Cardiac muscle cell (in vitro differentiated cells and primary cell): ENCODE results near the gene LEF1. TPM values are rescaled to one million over a fixed set of nuclear protein-coding genes. Genes with fewer than 3 reads are reported as not detected.

Experiments
- DNase-seq, 2 donors: peaks; one replicate each; pipeline versions ENCODE4 v3.0.0 to v3.0.0-alpha.2; 2010 to 2017; ENCODE audit warnings: low read depth in 1 of 2, low spot score in 1 of 2
- H3K27ac ChIP-seq: fragments of 200-600 bp; sonication (generic); 2 replicates; pipeline ENCODE4 v1.5.1; 2016
- H3K27me3 ChIP-seq: fragments of 200-600 bp; sonication (generic); 2 replicates; pipeline ENCODE4 v1.6.0; 2016; ENCODE audit warnings: control low read depth
- H3K36me3 ChIP-seq: fragments of 200-600 bp; sonication (generic); 2 replicates; pipeline ENCODE4 v1.5.1; 2016; ENCODE audit warnings: control low read depth
- H3K4me1 ChIP-seq: fragments of 200-600 bp; sonication (generic); 2 replicates; pipeline ENCODE4 v1.8.1; 2017; ENCODE audit warnings: low read depth, mild to moderate bottlenecking, mixed run types
- H3K4me3 ChIP-seq: fragments of 200-600 bp; sonication (generic); 2 replicates; pipeline ENCODE4 v1.5.1; 2016; ENCODE audit warnings: mild to moderate bottlenecking
- H3K9me3 ChIP-seq: fragments of 200-600 bp; sonication (generic); 2 replicates; pipeline ENCODE4 v1.5.1; 2017; ENCODE audit warnings: low read depth, mild to moderate bottlenecking, control low read depth
- polyA plus RNA-seq: library from polyadenylated mRNA; unstranded; fragments of >200 nt; fragmentation: Nextera tagmentation; extraction: Ambion mirVana; gene quantifications from 2 replicates; pipeline ENCODE4 v1.2.1, GENCODE V29; 2016
- total RNA-seq: library from RNA; depleted of rRNA; stranded (reverse); fragments of >200 nt; gene quantifications from 2 replicates; pipeline ENCODE4 v1.2.3, GENCODE V29; 2016
- TF ChIP-seq, protein P1 (sequence below): IDR thresholded peaks from 2 replicates; pipeline ENCODE4 v1.5.1; 2012; ENCODE audit warnings: low read depth, mild to moderate bottlenecking, low read length

LEF1 gene
- total and polyA plus RNA-seq, 2 experiments from 2014 or later, result 69.1 to 70.3 TPM

DNA sequence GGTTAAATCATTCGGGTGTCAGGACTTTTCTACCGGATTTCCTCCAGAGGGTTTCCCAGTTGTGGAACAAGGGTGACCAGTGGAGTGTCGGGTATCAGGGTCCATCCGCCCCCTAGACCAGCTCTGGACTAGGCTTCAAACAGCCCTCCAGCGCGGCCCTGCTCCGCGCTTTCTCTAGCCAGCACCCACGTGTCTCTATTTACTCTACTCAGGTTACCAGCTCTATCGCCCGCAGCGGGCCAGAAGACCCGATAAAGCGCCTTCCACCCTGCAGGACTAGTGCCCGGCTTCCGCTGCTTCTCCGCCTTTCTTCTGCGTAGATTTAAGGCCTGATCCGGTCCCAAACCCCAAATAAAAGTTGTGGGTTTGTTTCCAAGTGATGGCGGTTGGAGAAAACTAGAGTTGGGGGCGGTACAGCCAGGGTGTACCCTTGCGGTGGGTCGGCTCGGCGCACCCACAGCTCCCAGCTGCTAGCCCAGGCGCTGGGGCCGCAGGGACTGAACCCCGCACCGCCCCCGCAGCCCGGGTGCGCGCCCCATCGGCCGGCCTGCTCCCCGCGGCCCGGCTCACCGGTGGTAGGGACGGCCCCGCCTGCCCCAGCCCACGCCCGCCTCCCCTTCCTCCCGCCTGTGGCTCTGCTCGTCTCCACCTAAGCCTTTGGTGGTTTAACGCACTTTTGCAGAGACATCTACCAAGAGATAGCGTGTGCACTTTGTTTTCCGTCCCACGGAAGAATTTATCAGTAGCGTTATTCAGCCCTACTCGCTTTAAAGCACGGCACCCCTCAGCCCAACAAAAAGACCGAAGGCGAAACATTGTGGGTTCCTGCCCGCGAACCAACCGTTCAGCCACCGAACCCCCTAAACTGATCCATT is 2.1 kb downstream of the LEF1 start:
- peak overlapping the region; percentile 27 for H3K27ac ChIP-seq
- DNase-seq, result peak in 1 of 2 donors; percentile 88
- TF ChIP-seq, protein P1, sequence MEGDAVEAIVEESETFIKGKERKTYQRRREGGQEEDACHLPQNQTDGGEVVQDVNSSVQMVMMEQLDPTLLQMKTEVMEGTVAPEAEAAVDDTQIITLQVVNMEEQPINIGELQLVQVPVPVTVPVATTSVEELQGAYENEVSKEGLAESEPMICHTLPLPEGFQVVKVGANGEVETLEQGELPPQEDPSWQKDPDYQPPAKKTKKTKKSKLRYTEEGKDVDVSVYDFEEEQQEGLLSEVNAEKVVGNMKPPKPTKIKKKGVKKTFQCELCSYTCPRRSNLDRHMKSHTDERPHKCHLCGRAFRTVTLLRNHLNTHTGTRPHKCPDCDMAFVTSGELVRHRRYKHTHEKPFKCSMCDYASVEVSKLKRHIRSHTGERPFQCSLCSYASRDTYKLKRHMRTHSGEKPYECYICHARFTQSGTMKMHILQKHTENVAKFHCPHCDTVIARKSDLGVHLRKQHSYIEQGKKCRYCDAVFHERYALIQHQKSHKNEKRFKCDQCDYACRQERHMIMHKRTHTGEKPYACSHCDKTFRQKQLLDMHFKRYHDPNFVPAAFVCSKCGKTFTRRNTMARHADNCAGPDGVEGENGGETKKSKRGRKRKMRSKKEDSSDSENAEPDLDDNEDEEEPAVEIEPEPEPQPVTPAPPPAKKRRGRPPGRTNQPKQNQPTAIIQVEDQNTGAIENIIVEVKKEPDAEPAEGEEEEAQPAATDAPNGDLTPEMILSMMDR, result no peak
- peak overlapping the region; percentile 96 for H3K4me3 ChIP-seq
- no peaks in the 10 kb centered on the region for H3K9me3 ChIP-seq
- peaks cover 23% of the 10 kb centered on the region for H3K27me3 ChIP-seq
- peaks cover 17% of the 10 kb centered on the region for H3K4me1 ChIP-seq
- peaks cover 16% of the 10 kb centered on the region for H3K36me3 ChIP-seq

DNA sequence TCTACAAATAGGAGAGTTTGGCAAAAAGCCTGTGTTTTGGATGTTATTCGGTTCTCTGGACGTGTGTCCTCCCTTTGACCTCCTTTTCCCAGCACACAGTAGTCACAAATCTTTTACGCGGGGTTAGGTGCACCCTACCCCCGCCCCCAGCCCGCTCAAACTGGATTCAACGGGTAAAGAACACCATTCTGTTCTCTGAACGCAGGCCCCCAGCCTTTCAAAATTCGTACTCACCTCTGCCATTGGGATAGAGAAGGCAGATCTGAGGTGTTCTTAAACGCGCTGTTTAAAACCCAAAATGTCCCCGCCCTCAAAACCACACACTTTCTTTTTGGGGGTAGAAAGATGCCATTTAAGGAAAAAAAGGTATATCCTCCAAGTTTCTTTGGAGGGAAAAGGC is 2.7 kb downstream of the LEF1 start:
- DNase-seq, result no peak
- TF ChIP-seq, protein P1, result no peak
- Histone ChIP-seq H3K9me3 (no peaks in the 10 kb centered on the region), H3K36me3 (peaks cover 16% of the 10 kb centered on the region), H3K27me3 (peaks cover 17% of the 10 kb centered on the region), H3K4me3 (peak overlapping the region; percentile 96), H3K27ac (no peak overlapping the region), H3K4me1 (peaks cover 11% of the 10 kb centered on the region)

DNA sequence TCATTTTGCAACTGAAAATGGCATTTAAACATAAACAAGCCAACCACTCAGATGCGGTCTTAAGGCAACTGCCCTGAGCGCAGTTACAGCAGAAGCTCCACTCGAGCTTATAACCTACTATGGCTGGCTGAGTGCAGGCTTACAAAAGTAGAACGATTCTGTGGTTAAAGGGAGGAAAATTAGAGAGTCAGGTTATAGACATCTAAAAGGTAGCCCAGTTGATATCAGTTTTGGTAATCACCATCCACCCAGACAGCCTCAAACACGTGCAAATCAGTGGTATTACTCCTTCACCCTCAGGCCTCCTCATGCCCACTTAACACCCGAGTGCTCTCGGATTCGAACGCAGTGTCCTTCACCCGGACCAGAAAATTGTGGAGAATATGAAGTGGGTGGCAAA is 3.1 kb downstream of the LEF1 start:
- H3K27me3 ChIP-seq, result peaks cover 12% of the 10 kb centered on the region
- TF ChIP-seq, protein P1, result no peak
- peaks cover 7% of the 10 kb centered on the region for H3K4me1 ChIP-seq

DNA sequence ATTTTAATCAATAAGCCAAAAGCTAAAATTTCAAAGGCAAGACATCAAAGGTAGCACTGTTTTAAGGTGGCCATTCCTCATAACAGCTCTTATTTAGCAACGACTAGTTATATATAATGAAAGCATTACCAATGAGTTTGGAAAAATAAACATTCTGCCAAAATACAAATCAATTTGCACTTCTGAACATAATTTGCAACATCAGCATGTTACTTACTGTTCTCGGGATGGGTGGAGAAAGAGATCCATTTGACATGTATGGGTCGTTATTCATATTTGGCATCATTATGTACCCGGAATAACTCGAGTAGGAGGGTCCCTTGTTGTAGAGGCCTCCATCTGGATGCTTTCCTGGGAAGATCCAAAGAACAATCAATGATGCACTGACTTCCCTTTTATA is 5.4 kb downstream of the LEF1 start:
- no peaks in the 10 kb centered on the region for H3K9me3 ChIP-seq
- H3K36me3 ChIP-seq, result peaks cover 16% of the 10 kb centered on the region
- no peaks in the 10 kb centered on the region for H3K27me3 ChIP-seq
- peaks cover 9% of the 10 kb centered on the region for H3K4me1 ChIP-seq
- DNase-seq, result no peak
- TF ChIP-seq, protein P1, result no peak
- no peak overlapping the region for H3K4me3 ChIP-seq
- no peak overlapping the region for H3K27ac ChIP-seq

More for the DNA sequence above, 3.1 kb downstream of the LEF1 start:
- Histone ChIP-seq H3K36me3 (peaks cover 16% of the 10 kb centered on the region), H3K9me3 (no peaks in the 10 kb centered on the region), H3K4me3 (peak overlapping the region; percentile 96), H3K27ac (no peak overlapping the region)
- DNase-seq, result no peak

DNA sequence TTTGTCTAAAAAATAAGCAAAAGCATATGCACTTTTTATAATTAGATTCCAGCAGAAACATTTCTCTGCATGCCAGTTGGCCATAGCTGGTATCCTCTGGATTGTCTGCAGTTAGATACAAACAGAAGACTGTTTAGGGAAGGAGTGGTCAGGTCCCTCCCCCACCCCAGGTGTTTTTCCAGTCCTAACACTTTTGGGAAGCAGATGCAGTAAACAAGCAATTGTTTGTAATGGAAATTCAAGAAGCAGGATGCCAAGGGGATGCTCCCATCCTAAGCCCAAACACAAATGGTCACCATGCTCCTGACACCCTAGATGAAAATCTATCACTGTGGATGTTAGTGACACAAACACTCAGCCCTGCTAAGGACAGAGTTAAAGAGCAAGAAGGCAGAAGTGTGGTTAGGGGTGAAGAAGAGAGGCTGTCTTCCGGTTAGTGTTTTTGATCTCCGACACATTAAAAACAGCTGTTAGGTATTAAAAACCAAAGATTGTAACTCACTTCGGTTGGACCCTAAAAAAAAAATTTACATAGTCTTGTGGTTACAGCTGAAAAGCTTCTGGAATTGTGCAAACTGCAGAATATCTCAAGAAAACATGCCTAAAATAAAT is 7.9 kb downstream of the LEF1 start:
- no peak overlapping the region for H3K27ac ChIP-seq
- H3K9me3 ChIP-seq, result no peaks in the 10 kb centered on the region
- peaks cover 16% of the 10 kb centered on the region for H3K36me3 ChIP-seq
- TF ChIP-seq, protein P1, result no peak
- H3K27me3 ChIP-seq, result no peaks in the 10 kb centered on the region
- no peak overlapping the region for H3K4me3 ChIP-seq
- no peak for DNase-seq
- H3K4me1 ChIP-seq, result peaks cover 26% of the 10 kb centered on the region
